Chondrocyte (in vitro differentiated cells): ENCODE measurements around the gene DGKI. TPM values are rescaled to one million over a fixed set of nuclear protein-coding genes. Genes with fewer than 3 reads are reported as not detected.

ENCODE experiments used
- DNase-seq: peaks from one replicate; pipeline ENCODE4 v3.0.0; 2021; ENCODE audit warnings: mixed read lengths, low spot score
- H3K27ac Mint-ChIP-seq: one replicate; pipeline ENCODE4 v1.8.0; 2021; ENCODE audit warnings: mild to moderate bottlenecking, moderate library complexity, mixed read lengths; ENCODE audit not compliant: unreplicated experiment
- H3K27me3 Mint-ChIP-seq: 2 replicates; pipeline ENCODE4 v1.8.0; 2021; ENCODE audit warnings: low read depth, mixed read lengths
- H3K36me3 Mint-ChIP-seq: 2 replicates; pipeline ENCODE4 v1.8.0; 2021; ENCODE audit warnings: low read depth, mixed read lengths
- H3K4me1 Mint-ChIP-seq: 2 replicates; pipeline ENCODE4 v1.8.0; 2021; ENCODE audit warnings: low read depth, mild to moderate bottlenecking, mixed read lengths
- H3K4me3 Mint-ChIP-seq: one replicate; pipeline ENCODE4 v1.8.0; 2021; ENCODE audit warnings: mild to moderate bottlenecking, moderate library complexity, mixed read lengths; ENCODE audit not compliant: unreplicated experiment
- H3K9me3 Mint-ChIP-seq: 2 replicates; pipeline ENCODE4 v1.8.0; 2021; ENCODE audit warnings: low read depth, mixed read lengths
- CTCF ChIP-seq: fragments of 200-600 bp; sonication (generic); IDR thresholded peaks from 2 replicates; pipeline ENCODE4 v1.5.0; 2021; ENCODE audit warnings: antibody characterized with exemption, mild to moderate bottlenecking, moderate library complexity
- total RNA-seq: library from RNA; stranded (reverse); gene quantifications from 3 replicates; pipeline ENCODE4 v1.2.1, GENCODE V29; 2021

The DGKI gene
- total RNA-seq, 1 donor from 2014 or later, result 15.3 TPM

GRCh38 chr7:137790828-137791227, 55.9 kb downstream of the DGKI start:
- no peak overlapping the region for H3K4me3 Mint-ChIP-seq
- no peak for DNase-seq
- peaks cover 38% of the 10 kb centered on the region for H3K36me3 Mint-ChIP-seq
- peaks cover 53% of the 10 kb centered on the region for H3K4me1 Mint-ChIP-seq
- H3K27me3 Mint-ChIP-seq, result no peaks in the 10 kb centered on the region
- no peak for TF ChIP-seq CTCF
- no peak overlapping the region for H3K27ac Mint-ChIP-seq
- H3K9me3 Mint-ChIP-seq, result peaks cover 30% of the 10 kb centered on the region

- peaks cover 39% of the 10 kb centered on the region for H3K36me3 Mint-ChIP-seq
- peaks cover 37% of the 10 kb centered on the region for H3K9me3 Mint-ChIP-seq
- no peak for DNase-seq
- no peak overlapping the region for H3K4me3 Mint-ChIP-seq
- no peak for TF ChIP-seq CTCF
- H3K27me3 Mint-ChIP-seq, result no peaks in the 10 kb centered on the region
- peak overlapping the region; percentile 89 for H3K27ac Mint-ChIP-seq
- H3K4me1 Mint-ChIP-seq, result peaks cover 54% of the 10 kb centered on the region
These were observed 57.4 kb downstream of the DGKI start for GRCh38 chr7:137789215-137789882.

GRCh38 chr7:137787301-137787976, 59.3 kb downstream of the DGKI start:
- peaks cover 56% of the 10 kb centered on the region for H3K9me3 Mint-ChIP-seq
- no peak overlapping the region for H3K4me3 Mint-ChIP-seq
- H3K36me3 Mint-ChIP-seq, result peaks cover 48% of the 10 kb centered on the region
- peak overlapping the region; percentile 34 for H3K27ac Mint-ChIP-seq
- no peak for TF ChIP-seq CTCF
- H3K4me1 Mint-ChIP-seq, result peaks cover 57% of the 10 kb centered on the region
- no peaks in the 10 kb centered on the region for H3K27me3 Mint-ChIP-seq
- no peak for DNase-seq

GRCh38 chr7:137778511-137778910, 68.3 kb downstream of the DGKI start:
- peaks cover 34% of the 10 kb centered on the region for H3K36me3 Mint-ChIP-seq
- no peak overlapping the region for H3K4me3 Mint-ChIP-seq

More at GRCh38 chr7:137778511-137778910, 68.3 kb downstream of the DGKI start:
- no peak overlapping the region for H3K27ac Mint-ChIP-seq
- no peak for DNase-seq
- H3K9me3 Mint-ChIP-seq, result peaks cover 10% of the 10 kb centered on the region
- H3K4me1 Mint-ChIP-seq, result peaks cover 54% of the 10 kb centered on the region
- H3K27me3 Mint-ChIP-seq, result no peaks in the 10 kb centered on the region
- TF ChIP-seq CTCF, result no peak
